Heart left ventricle (tissue), 13 donors: ENCODE data around the gene AXDND1.

Experiments
- CTCF ChIP-seq, 12 donors: fragments of 200-600 bp; sonication (generic) in 4 of 12; IDR thresholded peaks; one replicate each; pipeline versions ENCODE4 v1.5.0 to v1.8.0; 2018 to 2022; ENCODE audit warnings: antibody characterized with exemption in 12 of 12, mild to moderate bottlenecking in 5 of 12
- POLR2A ChIP-seq, 2 donors: fragments of 450-650 bp; IDR thresholded peaks; one replicate each; pipeline ENCODE4 v1.6.1; 2017; ENCODE audit warnings: antibody characterized with exemption in 2 of 2, mild to moderate bottlenecking in 2 of 2, moderate library complexity in 2 of 2
- donor health status: ischemic (EF 13 %, LVEDD 7.1; RV severe dilation, severe dysfunction).
- donor health status: DM: no; HTN: yes; CAD: no.
- donor health status: DM: no; HTN: no; CAD: no.
- donor health status: ischemic (EF 25% LVEDD 6.9; RV normal size, moderate dysfunction).
- donor health status: ischemic (EF 25% LVEDD 5.7; RV mildly dilated, moderate dysfunction).
- donor health status: ischemic (EF 35%, LVEDD 5.7; RV mildly dilated, moderate dysfunction).
- donor health status: nonischemic (EF 11% LVEDD 7.7; RV severe dilation, severe dysfunction).
- donor health status: DM: yes; HTN: yes; CAD: no.
- donor health status: PGD.
- donor health status: ischemic (EF 29% LVEDD 5.4; RV normal size, mild dysfunction).
- donor health status: nonischemic (EF 23%, LVEDD 6.1; RV moderate dilation, normal function).

- TF ChIP-seq CTCF (IDR thresholded peaks at IDR 0.05) = no peak
- no peak for TF ChIP-seq POLR2A (IDR thresholded peaks at IDR 0.05)
Observed at GRCh38 chr1:179341943-179342547, 23.7 kb upstream of the AXDND1 start.
